Activated CD4-positive, alpha-beta T cell treated with anti-CD3 and anti-CD28 coated beads for 4 hours (primary cell): ENCODE results near the gene MISP3.
A peak's percentile ranks its signal among the peaks of the same experiment; 100 is the strongest.

Experiments
- DNase-seq, 2 donors: peaks; one replicate each; pipeline ENCODE4 v3.0.0-alpha.2; 2020

Gene MISP3

DNA sequence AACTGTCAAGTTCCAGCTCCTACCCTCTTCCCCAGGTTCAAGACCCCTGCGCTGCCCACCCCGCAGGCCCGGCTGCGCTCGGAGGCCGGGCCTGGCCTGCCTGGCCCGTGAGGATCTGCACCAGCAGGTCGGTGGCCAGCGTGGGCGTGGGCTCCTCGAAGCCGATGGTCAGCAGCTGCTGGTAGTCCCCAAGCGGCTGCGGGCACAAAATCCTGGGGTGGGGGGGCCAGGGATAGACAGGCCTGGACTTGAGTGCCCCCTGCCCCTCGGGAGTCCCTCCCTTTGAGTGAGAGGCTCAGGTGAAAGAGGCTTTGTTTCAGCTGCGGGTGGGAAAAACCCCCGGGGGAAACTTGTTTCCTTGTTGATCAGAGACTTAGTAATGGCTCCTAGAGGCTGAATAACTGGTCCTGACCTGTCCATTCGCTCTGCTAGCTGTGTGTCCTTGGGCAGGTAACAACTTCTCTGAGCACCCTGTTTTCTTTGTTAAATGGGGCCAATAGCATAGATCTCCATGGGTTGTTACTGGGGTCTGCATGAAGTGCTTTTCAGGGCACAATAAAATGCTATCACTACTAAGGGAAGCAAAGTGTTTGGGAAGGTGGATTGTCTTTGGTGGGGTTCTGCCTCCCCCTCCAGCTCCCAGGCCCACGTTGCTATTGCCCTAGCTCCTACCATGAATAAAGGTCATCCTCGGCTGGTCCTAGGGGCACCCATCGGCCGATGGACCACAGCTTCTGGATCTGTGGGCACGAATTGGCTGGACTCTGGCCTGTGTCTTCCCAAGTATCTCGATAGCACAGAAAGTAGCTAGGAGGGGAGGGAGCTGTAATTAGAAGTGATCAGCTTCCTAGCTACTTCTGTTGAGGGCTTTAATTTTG lies 9.4 kb downstream of the MISP3 start:
- peak; percentile 31 to 38 for DNase-seq

GRCh38 chr19:14082675-14082960 lies 10.0 kb downstream of the MISP3 start:
- DNase-seq = no peak

DNA sequence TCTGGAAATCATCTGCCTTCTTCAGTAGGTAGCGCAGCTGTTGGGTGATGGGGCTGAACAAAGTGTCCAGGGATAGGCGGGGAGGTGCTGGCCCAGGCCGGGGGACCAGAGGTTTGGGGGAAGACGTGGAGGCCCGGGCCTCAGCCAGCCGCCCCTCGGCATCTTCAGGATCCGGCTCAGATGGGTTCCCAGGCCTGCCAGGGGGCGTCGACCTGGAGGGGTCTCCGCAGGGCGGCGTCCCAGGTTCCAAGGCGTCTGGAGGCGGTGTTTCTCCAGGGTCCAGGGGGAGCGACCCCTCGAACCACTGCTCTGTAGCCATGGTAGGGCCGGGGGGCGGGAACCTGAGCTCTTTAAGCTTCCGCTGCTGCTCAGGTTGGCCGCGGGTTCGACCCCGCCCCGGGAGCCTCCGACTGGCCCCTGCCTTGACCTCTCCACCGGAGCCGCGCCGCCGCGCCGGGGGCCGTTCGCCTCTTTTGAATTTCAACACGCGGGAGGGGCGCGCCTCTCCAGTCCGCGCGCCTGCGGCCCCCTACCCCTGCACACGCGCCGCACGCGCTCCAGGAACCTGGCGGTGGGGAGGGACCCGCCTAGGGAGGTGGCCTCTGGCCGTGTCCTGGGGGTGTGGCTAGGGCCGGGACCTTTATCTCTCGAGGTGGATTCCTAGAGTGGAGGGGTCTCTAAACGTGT lies 12.9 kb downstream of the MISP3 start, which contains the start of gene C19orf67:
Gene C19orf67, minus strand, starts transcription at position 475 of the 687 bp plus-strand sequence. Its CDS starts 156 bp downstream, at position 319.
- no peak for DNase-seq

DNA sequence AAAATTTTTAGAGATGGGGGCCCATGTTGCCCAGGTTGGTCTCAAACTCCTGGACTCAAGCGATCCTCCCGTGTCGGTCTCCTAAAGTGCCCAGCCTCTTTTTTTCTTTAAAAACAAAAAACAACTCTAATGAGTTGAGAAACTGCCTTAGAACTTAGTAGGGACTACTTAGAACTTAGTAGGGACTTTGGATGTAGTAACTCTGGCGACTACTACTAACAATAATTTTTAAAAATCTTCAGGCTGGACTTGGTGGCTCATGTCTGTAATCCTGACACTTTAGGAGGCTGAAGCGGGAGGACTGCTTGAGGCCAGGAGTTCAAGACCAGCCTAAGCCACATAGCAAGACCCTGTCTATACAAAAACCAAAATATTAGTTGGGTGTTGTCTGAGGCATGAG lies 13.5 kb downstream of the MISP3 start:
- DNase-seq = no peak

GRCh38 chr19:14088634-14089411 lies 16.2 kb downstream of the MISP3 start:
- DNase-seq = no peak

DNA sequence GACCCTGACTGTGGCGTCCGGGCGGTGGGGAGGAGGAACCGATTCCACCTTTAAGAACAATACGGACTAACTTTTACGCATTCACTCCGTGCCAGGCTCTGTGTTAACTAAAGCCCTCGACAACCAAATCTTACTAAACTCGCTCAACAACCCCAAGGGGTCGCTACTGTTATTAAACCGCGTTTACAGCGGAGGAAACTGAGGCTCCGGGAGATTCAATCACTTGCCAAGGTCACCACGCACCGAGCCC lies 16.8 kb downstream of the MISP3 start:
- peak in 1 of 2 donors; percentile 30 for DNase-seq

GRCh38 chr19:14089662-14090508 lies 17.3 kb downstream of the MISP3 start:
- peak; percentile 41 to 49 for DNase-seq

- DNase-seq = peak; percentile 89 to 93
Observed at GRCh38 chr19:14090509-14091080, 18.0 kb downstream of the MISP3 start, which contains the start of gene SAMD1. Gene SAMD1 (minus strand): TSS chr19:14090751.

DNA sequence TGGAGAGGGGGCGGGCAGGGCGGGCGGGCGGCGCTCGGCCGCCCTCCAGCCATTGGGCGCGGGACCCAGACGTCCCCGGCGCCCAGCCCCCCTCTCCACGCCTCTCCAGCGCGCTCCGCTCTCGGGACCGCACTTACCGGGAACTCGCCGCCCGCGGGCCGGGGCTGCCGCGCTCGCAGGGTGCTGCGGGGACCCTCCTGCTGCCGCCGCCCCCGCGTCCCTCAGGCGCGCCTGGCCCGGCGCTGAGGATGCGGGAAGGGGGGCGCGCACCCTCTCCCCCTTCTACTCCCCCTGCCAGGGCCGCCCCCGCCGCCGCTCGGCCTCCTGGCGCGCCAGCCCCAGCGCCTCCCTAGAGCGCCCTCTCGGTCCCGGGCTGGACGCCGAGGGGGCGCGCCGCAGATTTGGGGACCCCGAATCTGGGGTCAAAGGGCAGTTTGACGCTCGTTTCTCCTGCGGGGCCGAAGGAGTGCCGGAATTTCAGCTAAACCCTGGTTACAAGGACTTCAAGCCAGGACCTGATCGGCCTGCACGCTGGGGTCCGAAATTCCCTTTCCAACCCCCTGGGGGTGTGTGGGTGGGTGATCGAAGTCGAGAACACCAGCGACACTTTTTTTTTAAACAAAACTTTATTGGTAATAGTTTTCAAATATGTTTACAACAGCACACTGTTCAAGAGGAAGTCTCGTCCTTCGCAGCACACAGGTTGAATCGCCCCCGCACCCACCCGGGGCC lies 18.7 kb downstream of the MISP3 start:
- peak; percentile 62 to 63 for DNase-seq

- peak in 1 of 2 donors; percentile 50 for DNase-seq
Observed at GRCh38 chr19:14091813-14092462, 19.4 kb downstream of the MISP3 start.

GRCh38 chr19:14093117-14093823 lies 20.7 kb downstream of the MISP3 start:
- DNase-seq = no peak

DNA sequence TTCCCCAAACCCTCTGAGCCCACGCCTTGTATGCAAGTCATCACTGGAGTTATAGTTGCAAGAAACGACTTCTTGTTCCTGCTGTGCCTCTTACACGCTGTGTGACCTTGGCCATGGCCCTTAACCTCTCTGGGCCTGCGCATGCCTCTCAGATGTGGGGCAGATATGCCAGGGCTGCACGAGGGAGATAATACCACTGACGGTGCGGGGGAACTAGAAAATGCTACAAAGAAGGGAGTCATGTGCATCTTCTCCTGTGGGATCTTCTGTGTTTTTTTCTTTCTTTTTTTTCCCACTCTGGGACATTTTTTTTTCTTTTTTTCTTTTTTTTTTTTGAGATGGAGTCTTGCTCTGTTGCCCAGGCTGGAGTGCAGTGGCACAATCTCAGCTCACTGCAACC lies 22.3 kb downstream of the MISP3 start:
- DNase-seq = no peak

- no peak for DNase-seq
Observed at GRCh38 chr19:14096272-14096992, 23.8 kb downstream of the MISP3 start.

DNA sequence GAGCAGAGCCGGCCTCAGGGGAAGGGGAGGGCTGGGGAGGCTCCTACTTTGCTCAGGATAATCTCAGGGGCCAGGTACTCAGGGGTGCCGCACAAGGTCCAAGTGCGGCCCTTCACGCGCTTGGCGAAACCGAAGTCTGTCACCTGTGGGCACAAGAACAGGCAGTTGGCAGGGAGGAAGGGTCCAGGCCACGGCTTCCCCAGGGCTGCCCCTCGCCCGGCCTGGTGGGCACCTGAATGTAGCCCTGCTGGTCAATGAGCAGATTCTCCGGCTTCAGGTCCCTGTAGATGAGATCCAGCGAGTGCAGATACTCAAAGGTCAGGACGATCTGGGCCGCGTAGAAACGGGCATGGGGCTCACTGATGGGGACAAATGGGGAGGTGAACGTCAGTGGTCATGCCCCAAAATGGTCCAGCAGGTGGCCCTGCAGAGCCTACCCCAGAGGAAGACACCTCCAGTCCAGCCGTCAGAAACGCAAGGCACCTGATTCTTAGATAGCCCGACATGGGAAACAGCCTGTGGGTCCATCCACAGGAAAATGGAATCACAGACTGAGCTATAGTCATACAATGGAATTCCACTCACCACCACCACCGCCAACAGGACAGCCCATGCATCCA lies 25.1 kb downstream of the MISP3 start:
- DNase-seq = no peak

- DNase-seq = no peak
Observed at GRCh38 chr19:14101003-14101545, 28.5 kb downstream of the MISP3 start.

DNA sequence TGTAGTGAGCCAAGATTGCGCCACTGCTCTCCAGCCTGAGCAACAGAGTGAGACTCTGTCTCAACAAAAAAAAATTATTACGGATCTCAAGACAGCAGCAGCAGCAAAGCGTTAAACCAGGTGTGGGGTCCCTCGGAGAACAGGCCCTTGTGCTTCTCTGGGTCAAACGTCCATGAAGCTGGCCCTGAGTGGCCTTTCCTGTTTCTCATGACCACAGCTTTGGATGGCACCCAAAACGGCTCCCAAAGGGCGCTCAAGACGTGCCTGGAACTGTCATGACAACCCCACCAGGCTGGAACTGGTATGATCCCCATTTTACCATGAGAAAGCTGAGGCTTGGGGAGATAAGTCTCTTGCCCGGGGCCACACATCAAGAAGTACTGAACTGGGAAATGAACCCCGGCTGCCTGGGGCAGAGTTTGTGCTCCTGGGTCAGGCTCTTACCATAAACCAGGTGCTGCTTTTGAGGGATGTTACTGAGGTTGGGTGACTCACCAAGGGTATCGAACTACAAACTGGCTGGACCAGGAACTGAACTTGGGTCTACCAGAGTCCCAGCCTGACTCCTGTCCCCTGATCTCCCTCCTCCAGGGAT lies 29.6 kb downstream of the MISP3 start:
- DNase-seq = no peak

DNA sequence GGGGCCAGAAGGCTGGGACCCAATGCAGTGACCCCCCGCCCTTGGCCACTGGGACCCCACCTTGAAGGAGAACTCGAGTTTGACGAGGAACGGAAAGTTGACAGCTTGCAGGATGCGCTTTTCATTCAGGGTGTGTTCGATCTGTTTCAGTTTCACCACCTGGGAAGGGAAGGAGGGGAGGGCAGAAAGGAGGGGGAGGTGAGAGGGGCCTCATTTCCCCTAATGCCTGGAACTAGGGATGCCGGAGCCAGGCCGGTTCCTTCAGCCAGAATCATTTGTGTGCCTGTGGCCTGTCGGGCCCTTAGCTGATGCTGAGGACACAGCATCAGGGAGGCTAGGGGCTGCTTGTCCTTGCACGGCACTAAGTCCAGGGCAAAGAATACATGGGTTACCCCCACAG lies 30.2 kb downstream of the MISP3 start:
- no peak for DNase-seq

- no peak for DNase-seq
Observed at GRCh38 chr19:14103310-14103709, 30.7 kb downstream of the MISP3 start.

DNA sequence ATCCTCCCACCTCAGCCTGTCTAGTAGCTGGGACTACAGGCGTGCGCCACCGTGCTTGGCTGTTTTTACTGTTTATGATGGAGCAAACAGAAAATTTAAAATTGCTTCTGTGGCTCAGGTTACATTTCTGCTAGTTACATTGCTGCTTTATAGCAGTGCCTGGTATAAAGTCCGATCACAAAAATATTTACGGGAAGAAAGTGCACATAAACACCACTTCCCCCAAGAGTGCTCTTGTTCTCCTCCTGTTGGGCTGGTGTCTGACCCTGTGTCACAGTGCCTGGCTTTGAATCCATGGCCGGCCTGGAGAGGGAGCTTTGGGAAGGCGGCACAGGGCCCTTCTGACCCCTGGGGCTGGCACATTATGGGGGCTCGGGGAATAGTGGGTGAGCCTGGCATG lies 33.1 kb downstream of the MISP3 start:
- no peak for DNase-seq
